Measurements from ENCODE around the gene NTRK1.

Gene NTRK1

DNA sequence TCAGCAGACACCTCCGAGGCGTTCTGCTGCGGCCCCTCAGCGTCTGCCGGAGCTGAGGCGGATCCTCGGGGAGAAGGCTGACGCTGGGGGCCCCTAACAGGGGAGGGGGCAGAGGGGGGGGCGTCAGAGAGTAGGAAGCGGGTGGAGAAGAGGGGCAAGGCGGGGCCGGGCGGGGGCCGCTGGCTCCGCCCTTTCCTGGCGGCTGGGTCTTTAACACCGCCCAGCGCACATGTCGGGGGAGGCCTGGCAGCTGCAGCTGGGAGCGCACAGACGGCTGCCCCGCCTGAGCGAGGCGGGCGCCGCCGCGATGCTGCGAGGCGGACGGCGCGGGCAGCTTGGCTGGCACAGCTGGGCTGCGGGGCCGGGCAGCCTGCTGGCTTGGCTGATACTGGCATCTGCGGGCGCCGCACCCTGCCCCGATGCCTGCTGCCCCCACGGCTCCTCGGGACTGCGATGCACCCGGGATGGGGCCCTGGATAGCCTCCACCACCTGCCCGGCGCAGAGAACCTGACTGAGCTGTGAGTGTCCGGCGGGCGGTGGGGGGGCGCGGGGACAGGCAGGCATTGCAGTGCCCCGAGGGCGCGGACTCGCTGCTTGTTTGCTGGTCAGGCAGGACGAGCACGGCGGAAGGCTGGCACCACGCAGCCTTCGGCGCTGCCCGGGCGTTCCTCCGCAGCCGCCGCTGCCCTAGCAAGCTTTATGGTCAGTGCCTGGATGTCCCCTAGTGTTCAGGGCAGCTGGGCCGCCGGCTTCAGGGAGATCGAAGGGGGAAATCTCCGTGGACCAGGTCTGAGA is at the start of gene NTRK1 (continued):
- no peak for TF ChIP-seq ZNF23 (tag by site-specific recombination; IDR thresholded peaks at IDR 0.05; ENCODE audit: borderline replicate concordance)
- no peak for TF ChIP-seq ZNF843 (tag by site-specific recombination; IDR thresholded peaks at IDR 0.05)
- TF ChIP-seq, protein P1, sequence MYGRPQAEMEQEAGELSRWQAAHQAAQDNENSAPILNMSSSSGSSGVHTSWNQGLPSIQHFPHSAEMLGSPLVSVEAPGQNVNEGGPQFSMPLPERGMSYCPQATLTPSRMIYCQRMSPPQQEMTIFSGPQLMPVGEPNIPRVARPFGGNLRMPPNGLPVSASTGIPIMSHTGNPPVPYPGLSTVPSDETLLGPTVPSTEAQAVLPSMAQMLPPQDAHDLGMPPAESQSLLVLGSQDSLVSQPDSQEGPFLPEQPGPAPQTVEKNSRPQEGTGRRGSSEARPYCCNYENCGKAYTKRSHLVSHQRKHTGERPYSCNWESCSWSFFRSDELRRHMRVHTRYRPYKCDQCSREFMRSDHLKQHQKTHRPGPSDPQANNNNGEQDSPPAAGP (tag by site-specific recombination; IDR thresholded peaks at IDR 0.05) = 0 out of 2 replicates have a peak, but pooled peaks have one; percentile 11
- TF ChIP-seq HOXA7 (CRISPR knock-in tag; IDR thresholded peaks at IDR 0.05; ENCODE audit: borderline replicate concordance) = no peak
- no peak for TF ChIP-seq ZNF426 (tag by site-specific recombination; IDR thresholded peaks at IDR 0.05)
- no peak for TF ChIP-seq SALL2 (tag by site-specific recombination; IDR thresholded peaks at IDR 0.05; ENCODE audit: borderline replicate concordance)
- TF ChIP-seq ZNF302 (tag by site-specific recombination; IDR thresholded peaks at IDR 0.05; ENCODE audit: low read depth) = no peak
- TF ChIP-seq ZNF214 (tag by site-specific recombination; IDR thresholded peaks at IDR 0.05; ENCODE audit: borderline replicate concordance) = no peak
- TF ChIP-seq ZNF10 (tag by site-specific recombination; IDR thresholded peaks at IDR 0.05) = no peak
- peak; percentile 22 for TF ChIP-seq PATZ1 (tag by site-specific recombination; IDR thresholded peaks at IDR 0.05)
- TF ChIP-seq ZNF629 (tag by site-specific recombination; IDR thresholded peaks at IDR 0.05) = no peak
- no peak for TF ChIP-seq ZNF292 (tag by site-specific recombination; IDR thresholded peaks at IDR 0.05; ENCODE audit: borderline replicate concordance, low read depth)
- TF ChIP-seq KLF7 (tag by site-specific recombination; IDR thresholded peaks at IDR 0.05; ENCODE audit: borderline replicate concordance) = no peak
- TF ChIP-seq ZNF221 (tag by site-specific recombination; IDR thresholded peaks at IDR 0.05; ENCODE audit: borderline replicate concordance) = no peak
- 0 out of 2 replicates have a peak, but pooled peaks have one; percentile 36 for TF ChIP-seq ZNF596 (tag by site-specific recombination; IDR thresholded peaks at IDR 0.05)
- no peak for TF ChIP-seq ZNF416 (tag by site-specific recombination; IDR thresholded peaks at IDR 0.05)
- 0 out of 2 replicates have a peak, but pooled peaks have one; percentile 7 for TF ChIP-seq ZNF24 (tag by site-specific recombination; IDR thresholded peaks at IDR 0.05)
- TF ChIP-seq ZNF624 (tag by site-specific recombination; IDR thresholded peaks at IDR 0.05) = no peak
- peak; percentile 75 for TF ChIP-seq ZNF398 (tag by site-specific recombination; IDR thresholded peaks at IDR 0.05)
- no peak for TF ChIP-seq ZSCAN16 (tag by site-specific recombination; IDR thresholded peaks at IDR 0.05)
- TF ChIP-seq ZFHX2 (tag by site-specific recombination; conservative IDR thresholded peaks at IDR 0.05) = peak; percentile 52
- TF ChIP-seq, protein P2, sequence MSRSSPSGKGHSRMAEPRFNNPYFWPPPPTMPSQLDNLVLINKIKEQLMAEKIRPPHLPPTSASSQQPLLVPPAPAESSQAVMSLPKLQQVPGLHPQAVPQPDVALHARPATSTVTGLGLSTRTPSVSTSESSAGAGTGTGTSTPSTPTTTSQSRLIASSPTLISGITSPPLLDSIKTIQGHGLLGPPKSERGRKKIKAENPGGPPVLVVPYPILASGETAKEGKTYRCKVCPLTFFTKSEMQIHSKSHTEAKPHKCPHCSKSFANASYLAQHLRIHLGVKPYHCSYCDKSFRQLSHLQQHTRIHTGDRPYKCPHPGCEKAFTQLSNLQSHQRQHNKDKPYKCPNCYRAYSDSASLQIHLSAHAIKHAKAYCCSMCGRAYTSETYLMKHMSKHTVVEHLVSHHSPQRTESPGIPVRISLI (tag by site-specific recombination; IDR thresholded peaks at IDR 0.05) = no peak
- peak; percentile 6; the same call in 1 of the 2 replicates for TF ChIP-seq GLIS1 (tag by site-specific recombination; IDR thresholded peaks at IDR 0.05)
- no peak for TF ChIP-seq ZNF571 (tag by site-specific recombination; IDR thresholded peaks at IDR 0.05)
- TF ChIP-seq ZBTB17 (tag by site-specific recombination; IDR thresholded peaks at IDR 0.05) = no peak; the same call in 1 of the 2 replicates
- TF ChIP-seq ZNF837 (tag by site-specific recombination; IDR thresholded peaks at IDR 0.05) = no peak
- TF ChIP-seq, protein P3, sequence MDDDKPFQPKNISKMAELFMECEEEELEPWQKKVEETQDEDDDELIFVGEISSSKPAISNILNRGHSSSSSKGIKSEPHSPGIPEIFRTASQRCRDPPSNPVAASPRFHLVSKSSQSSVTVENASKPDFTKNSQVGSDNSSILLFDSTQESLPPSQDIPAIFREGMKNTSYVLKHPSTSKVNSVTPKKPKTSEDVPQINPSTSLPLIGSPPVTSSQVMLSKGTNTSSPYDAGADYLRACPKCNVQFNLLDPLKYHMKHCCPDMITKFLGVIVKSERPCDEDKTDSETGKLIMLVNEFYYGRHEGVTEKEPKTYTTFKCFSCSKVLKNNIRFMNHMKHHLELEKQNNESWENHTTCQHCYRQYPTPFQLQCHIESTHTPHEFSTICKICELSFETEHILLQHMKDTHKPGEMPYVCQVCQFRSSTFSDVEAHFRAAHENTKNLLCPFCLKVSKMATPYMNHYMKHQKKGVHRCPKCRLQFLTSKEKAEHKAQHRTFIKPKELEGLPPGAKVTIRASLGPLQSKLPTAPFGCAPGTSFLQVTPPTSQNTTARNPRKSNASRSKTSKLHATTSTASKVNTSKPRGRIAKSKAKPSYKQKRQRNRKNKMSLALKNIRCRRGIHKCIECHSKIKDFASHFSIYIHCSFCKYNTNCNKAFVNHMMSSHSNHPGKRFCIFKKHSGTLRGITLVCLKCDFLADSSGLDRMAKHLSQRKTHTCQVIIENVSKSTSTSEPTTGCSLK (tag by site-specific recombination; IDR thresholded peaks at IDR 0.05) = no peak
- no peak for TF ChIP-seq ZNF404 (tag by site-specific recombination; IDR thresholded peaks at IDR 0.05)
- TF ChIP-seq SP3 (tag by site-specific recombination; IDR thresholded peaks at IDR 0.05) = peak; percentile 70

Data from HEK293 (cell line).